GM19035 (cell line): ENCODE results near the gene PRSS53.
A peak's percentile ranks its signal among the peaks of the same experiment; 100 is the strongest.

Experiments used
- ATAC-seq: cut with Tn5 transposase; IDR thresholded peaks from one replicate; pipeline ENCODE4 v1.9.1; 2021; ENCODE audit not compliant: unreplicated experiment

The PRSS53 gene

DNA sequence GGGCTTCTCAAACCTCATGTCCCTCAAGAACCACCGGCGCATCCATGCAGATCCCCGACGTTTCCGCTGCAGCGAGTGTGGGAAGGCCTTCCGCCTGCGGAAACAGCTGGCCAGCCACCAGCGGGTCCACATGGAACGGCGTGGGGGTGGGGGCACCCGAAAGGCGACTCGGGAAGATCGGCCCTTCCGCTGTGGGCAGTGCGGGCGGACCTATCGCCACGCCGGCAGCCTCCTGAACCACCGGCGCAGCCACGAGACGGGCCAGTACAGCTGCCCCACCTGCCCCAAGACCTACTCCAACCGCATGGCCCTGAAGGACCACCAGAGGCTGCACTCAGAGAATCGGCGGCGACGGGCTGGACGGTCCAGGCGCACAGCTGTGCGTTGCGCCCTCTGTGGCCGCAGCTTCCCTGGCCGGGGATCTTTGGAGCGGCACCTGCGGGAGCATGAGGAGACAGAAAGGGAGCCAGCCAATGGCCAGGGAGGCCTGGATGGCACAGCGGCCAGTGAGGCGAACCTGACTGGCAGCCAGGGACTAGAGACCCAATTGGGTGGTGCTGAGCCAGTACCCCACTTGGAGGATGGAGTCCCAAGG is 8.6 kb downstream of the PRSS53 start:
- no peak for ATAC-seq

DNA sequence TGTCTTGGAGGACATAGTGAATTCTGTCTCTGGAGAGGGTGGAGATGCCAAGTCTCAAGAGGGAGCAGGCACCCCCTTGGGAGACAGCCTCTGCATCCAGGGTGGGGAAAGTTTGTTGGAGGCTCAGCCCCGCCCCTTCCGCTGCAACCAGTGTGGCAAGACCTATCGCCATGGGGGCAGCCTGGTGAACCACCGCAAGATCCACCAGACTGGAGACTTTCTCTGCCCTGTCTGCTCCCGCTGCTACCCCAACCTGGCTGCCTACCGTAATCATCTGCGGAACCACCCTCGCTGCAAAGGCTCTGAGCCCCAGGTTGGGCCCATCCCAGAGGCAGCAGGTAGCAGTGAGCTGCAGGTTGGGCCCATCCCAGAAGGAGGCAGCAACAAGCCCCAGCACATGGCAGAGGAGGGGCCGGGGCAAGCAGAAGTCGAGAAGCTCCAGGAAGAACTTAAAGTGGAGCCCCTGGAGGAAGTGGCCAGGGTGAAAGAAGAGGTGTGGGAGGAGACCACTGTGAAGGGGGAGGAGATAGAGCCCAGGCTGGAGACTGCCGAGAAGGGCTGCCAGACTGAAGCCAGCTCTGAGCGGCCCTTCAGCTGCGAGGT is 9.3 kb downstream of the PRSS53 start:
- no peak for ATAC-seq

DNA sequence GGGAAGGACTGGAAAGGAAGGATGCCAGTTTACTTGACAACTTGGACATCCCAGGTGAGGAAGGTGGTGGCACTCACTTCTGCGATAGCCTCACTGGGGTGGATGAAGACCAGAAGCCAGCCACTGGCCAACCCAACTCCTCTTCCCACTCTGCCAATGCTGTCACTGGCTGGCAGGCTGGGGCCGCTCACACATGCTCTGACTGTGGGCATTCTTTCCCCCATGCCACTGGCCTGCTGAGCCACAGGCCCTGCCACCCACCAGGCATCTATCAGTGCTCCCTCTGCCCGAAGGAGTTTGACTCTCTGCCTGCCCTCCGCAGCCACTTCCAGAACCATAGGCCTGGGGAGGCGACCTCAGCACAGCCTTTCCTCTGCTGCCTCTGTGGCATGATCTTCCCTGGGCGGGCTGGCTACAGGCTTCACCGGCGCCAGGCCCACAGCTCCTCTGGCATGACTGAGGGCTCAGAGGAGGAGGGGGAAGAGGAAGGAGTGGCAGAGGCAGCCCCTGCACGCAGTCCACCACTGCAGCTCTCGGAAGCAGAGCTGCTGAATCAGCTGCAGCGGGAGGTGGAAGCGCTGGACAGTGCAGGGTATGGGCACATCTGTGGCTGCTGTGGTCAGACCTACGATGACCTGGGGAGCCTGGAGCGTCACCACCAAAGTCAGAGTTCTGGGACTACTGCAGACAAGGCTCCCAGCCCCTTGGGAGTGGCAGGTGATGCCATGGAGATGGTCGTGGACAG is 10.0 kb downstream of the PRSS53 start:
- no peak for ATAC-seq

DNA sequence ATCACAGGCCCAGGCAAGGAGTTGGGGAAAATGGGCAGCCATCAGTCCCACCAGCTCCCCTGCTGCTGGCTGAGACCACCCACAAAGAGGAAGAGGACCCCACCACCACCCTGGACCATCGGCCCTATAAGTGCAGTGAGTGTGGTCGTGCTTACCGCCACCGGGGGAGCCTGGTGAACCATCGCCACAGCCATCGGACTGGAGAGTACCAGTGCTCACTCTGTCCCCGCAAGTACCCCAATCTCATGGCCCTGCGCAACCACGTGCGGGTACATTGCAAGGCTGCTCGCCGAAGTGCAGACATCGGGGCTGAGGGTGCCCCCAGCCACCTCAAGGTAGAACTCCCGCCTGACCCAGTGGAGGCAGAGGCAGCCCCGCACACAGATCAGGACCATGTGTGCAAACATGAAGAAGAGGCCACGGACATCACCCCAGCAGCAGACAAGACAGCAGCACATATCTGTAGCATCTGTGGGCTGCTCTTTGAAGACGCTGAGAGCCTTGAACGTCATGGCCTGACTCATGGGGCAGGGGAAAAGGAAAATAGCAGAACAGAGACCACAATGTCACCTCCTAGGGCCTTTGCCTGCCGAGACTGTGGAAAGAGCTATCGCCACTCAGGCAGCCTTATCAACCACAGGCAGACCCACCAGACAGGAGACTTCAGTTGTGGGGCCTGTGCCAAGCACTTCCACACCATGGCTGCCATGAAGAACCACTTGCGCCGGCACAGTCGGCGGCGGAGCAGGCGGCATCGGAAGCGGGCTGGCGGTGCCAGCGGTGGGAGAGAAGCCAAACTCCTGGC is 10.9 kb downstream of the PRSS53 start:
- ATAC-seq = no peak

DNA sequence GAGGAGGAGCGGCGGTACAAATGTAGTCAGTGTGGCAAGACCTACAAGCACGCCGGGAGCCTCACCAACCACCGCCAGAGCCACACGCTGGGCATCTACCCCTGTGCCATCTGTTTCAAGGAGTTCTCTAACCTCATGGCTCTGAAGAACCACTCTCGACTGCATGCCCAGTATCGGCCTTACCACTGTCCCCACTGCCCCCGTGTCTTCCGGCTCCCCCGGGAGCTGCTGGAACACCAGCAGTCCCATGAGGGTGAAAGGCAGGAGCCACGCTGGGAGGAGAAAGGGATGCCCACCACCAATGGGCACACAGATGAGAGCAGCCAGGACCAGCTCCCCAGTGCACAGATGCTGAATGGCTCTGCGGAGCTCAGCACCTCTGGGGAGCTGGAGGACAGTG is 11.7 kb downstream of the PRSS53 start:
- no peak for ATAC-seq

DNA sequence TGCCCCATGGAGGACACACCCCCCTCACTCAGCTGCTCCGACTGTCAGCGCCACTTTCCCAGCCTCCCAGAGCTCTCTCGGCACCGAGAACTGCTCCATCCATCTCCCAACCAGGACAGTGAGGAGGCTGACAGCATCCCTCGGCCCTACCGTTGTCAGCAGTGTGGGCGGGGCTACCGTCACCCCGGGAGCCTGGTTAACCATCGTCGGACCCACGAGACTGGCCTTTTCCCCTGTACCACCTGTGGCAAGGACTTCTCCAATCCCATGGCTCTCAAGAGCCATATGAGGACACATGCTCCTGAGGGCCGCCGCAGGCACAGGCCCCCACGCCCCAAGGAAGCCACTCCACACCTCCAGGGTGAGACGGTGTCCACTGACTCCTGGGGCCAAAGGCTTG is 12.4 kb downstream of the PRSS53 start:
- ATAC-seq = no peak

DNA sequence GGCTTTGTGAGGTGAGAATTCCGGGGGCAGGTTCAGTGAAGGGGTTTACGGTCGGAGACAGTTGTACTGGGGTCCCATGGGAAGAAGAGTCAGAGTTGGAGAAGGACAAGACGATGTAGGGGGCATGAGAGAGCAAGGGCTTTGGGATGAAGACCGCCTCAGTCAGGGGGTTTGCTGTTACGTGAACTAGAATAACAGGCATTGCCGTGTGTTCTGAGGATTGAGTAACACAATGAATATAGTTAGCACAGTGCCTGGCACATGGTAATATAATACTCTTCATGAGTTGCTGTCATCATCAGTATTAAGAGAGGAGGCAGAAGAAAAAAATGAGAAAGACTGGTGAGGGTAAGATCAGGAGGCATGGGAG is 13.9 kb downstream of the PRSS53 start:
- ATAC-seq = no peak

DNA sequence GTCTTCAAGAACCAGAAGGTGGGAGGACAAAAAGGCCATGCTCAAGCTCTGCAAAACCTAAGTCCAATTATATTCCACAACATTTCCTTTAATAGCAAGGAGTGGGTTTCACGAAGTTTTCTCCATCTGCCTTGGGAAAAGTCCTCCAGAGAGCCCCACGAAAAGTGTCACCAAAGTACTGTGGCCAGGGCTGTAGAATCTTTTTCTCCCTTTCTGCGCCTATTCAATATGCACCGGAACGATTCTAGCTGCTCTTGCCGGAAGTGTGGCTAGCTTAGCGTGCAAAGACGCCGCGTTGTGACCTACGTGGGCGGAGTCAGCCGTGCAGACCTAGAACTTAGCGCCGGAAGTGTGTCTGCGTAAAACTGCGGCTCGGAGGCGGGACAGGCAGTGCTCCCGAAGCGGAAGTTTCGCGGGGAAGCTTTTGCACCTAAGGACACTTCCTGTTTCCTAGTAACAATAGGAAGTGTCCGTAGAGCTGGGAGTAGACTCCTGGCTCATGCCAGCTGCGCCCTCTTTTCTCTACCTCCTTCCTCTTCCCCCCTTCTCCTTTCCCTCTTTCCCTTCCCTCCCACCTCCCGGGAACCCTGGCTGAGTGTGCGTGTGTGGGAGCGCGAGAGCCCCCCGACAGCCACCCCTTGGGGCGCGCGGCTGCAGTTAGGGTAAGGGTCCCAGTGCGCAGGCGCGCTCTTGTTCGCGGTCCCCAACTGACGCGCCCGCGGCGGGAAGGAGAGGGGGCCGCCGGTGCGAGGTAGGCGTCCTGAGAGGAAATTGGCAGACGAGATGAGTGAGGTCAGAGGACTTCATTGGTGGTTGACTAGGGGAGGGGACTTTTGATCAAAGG is 14.6 kb downstream of the PRSS53 start, which contains the start of the genes ZNF646 and ZNF668:
TSS of gene ZNF646 (plus strand) at position 453 of the 844 bp plus-strand sequence. CDS start 1,903 bp downstream, outside the sequence.
TSS of gene ZNF668 (minus strand) at position 271 of the 844 bp plus-strand sequence. CDS start 9,781 bp downstream, outside the sequence.
- ATAC-seq = peak; percentile 73

DNA sequence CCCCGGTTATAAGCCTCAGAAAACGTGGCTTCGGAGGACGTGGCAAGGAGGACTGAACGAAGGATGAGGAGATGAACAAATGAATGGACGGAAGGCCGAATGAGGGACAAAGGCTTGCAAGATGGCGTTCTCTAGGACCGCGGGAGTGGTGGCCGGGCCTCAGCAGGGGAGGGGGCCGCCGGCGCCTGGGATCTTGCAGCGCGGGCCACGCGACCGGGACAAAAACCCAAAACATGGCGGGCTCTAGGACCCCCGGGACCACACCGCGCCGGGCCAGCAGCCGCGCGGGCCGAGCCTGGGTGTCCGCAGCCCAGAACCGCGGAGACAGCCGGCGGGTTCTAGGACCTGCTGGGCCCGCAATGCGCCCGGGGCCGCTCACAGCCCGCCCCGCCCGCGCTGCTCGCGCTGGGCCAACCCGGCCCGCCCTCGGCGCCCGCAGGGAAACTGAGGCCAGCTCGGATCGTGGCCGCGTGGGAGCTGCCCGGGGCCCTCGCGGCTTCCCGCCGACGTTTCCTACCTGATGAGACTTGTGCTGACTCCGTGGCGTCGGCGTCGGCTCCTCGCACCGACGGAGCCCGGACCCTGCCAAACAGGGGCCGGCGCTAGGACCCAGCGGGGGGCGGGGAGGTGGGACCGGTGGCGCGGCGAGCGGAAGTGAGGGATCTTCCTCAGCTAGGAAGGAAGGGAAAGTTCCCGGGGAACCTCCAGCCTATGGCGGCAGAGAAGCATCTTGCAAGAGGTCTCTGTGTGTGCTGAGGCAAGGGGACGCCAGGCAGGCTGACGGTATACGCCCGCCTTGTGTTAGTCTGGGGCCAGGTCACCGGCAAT is 15.4 kb downstream of the PRSS53 start:
- peak; percentile 53 for ATAC-seq

DNA sequence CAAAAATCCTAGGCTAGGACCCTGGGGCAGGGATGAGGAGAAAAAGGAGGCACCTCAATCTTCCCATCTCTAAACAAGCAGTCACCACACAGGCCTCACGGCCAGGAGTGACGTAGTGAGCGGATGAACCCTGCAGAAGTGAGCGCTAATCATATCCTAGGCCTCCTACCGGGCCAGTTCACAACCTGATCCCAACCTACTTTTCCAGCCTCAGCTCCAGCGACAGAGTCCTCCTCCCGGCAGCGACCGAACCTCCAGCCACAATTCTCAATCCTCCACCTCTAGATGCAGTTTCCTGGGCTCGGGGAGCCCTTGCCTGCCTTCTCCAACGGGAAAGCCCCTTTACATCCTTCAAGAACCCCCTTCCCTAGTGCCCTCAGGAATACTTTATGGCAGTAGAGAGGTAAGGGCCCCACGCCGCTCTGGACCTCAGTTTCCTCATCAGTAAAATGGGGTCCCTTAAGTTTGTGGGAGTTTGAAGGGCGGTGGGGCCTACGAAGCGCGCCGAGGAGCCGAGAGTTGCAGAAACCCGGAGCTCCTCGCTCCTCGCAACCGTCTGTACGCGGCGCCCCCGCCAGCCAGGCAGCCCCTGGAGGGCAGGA is 16.1 kb downstream of the PRSS53 start:
- ATAC-seq = no peak

DNA sequence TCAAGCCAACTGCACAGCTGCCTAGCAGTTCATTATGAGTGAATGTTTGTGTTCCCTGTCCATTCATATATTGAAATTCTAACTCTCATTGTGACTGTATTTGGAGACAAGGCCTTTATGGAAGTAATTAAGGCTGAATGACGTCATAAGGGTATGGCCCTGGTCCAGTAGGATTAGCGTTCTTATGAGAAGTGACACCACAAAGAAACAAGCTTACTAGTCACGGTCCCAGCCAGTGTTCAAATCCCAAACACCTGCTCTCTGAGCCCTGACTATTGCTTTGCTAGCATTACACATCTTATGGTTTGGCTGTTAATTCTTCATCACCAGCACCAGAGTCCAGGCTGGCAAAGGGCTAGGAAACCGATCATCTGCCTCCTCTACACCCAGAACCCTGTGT is 16.9 kb downstream of the PRSS53 start:
- no peak for ATAC-seq

DNA sequence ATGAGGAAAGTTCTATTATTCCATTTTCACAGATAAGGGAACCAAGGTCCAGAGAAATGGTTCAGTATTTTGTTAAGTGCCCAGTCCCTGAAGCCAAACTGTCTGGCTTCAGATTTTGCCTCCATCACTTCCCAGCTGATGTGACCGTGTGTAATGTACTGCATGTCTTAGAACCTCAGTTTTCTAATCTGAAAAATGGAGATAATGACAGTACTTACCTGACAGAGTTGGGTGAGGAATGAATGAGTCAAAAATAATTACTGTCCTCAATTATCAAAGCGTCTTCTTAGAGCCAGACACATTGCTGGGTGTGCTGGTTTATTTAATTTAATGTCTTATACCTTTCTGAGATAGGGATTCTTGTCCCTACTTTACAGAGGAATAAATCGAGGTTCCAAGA is 21.4 kb downstream of the PRSS53 start:
- no peak for ATAC-seq

DNA sequence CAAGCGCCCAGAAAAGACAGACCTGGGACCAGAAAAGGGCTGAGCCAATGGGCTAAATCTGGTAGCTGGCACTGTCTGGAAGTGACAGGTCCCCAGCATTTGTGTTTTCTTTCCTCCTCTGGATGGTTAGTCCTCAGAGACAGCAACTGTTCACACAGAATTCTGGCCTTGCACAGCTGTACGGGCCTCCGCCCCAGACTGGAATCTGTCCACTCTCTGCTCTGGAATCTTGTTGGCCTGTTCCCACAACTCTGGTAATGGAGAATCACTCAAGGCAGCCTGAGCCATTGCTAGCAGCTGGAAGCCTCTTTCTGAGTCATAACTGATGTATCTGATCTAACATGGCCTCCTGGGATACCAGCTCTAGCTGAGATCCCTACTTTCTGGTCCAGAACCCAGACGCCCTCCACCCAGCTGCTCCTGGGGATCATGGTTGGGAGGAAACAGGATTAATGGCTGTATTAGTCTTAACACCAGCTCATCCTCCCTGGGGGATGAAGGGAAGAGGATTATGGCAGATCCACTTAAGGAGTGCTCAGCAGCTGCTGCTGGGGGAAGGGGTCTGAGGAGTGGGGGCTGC is 23.8 kb downstream of the PRSS53 start:
- ATAC-seq = no peak

DNA sequence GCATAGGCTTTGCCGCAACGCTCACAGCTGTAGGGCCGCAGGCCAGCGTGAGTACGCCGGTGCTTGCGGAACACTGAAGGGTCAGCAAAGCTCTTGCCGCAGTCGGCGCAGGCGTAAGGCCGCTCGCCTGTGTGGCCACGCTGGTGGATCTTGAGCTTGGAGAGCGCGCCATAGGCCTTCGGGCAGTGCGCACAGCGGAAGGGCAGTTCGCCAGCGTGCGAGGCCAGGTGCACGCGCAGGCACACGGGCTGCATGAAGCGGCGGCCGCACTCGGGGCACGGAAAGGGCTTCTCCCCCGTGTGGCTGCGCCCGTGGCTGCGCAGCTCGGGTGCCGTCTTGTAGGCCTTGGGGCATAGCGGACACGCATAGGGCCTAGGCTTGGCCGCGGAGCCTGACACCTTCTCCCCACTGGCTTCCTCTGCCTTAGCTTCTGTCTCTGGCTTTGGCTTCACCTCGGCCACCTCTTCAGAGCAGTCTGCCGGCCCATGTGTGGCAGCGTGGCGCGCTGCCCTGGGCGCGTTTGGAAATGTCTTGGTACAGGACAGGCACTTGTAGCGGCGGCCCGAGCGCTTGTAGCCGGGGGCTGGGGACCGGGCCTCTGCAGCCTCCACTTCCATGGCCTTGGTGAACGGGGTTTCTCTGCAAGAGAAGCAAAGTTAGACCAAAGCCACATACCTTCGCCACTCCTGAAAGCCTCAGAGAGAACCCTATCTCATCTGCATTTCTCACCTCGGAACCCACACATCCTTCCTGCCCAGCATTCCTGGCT is 24.7 kb downstream of the PRSS53 start:
- no peak for ATAC-seq

DNA sequence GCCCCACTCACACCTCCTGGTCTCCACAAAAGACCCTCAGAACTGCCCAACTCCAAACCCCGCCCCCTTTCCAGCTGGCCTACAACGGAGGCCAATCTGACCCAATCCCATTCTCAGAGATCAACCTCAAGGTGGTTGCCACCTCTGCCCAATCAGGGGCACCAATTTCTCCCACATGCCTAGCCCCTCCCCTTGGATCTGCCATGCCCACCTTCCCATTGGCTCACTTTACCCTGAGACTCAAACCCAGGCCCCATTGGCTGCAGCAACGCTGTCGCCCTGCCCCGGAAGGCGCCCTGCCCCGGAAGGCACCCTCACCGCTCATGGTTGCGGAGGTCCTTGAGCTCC is 25.3 kb downstream of the PRSS53 start:
- no peak for ATAC-seq

DNA sequence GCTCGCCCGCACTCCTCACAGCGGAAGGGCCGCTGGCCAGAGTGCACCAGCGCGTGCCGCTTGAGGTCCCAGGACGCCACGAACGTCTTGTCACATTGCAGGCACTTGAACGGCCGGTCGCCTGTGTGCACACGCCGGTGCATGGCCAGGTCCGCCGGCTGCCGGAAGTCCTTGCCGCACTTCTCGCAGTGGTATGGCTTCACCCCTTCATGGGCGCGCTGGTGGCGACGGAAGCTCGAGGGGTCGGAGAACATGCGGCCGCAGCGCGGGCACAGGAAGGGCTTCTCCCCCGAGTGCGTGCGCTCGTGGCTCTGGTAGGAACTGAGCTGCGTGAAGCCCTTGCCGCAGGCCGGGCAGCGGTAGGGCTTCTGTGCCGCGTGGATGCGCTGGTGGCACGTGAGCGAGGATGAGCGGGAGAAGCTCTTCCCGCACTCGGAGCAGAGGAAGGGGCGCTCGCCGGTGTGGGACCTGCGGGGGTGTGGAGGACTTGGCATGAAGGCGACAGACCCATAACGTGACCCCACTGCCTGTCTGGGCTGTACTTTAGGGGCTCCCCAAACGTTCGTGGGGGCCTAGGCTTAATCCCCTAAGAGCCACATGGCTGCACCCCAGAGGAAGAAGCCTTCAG is 26.8 kb downstream of the PRSS53 start:
- no peak for ATAC-seq

DNA sequence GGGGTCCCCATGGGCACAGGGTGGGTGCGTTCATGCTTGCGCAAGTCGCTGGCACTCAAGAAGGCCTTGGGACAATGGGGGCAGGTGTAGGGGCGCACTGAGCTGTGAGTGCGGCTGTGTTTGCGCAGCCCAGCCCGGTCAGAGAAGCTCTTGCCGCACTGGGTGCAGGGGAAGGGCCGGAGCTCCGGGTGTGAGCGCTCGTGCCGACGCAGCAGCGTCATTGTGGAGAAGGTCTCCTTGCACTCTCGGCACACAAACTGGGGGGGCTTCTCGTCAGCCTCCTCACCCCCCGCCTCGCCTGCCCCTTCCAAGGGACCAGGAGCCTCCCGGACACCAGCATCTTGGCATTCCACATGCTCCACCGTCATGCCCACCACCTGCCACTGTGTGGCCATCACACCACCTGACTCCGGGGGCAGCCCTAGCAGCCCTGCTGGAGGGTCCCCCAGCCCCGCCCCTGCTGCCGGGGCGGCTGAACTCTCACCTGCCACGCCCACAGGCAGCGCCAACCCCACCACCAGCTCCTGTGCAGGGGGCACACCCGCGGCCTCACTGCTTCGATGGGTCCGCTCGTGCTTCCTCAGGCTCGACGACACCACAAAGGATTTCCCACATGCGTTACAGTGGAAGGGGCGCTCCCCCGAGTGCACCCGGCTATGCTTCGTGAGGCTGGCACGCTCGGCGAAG is 27.5 kb downstream of the PRSS53 start:
- ATAC-seq = no peak
